ENCODE data around the gene FNDC3B. TPM values are rescaled to one million over a fixed set of nuclear protein-coding genes. Genes with fewer than 3 reads are reported as not detected.

FNDC3B gene
- total and polyA plus RNA-seq, 9 of the 15 experiments (the other 6 are each of a cell fraction or from before 2014, with no cell fraction given) = 7.0 to 35.8 (median 16.2) TPM

- TF ChIP-seq USF2 (CRISPR knock-in tag; IDR thresholded peaks at IDR 0.05) = no peak
- 0 out of 2 replicates have a peak, but pooled peaks have one; percentile 17 for TF ChIP-seq MEF2D (tag; conservative IDR thresholded peaks at IDR 0.05; ENCODE audit: low read depth)
- no peak for TF ChIP-seq ZNF274 (IDR thresholded peaks at IDR 0.05; ENCODE audit: borderline replicate concordance, low read depth, low read length)
- TF ChIP-seq IRF2 (CRISPR knock-in tag; IDR thresholded peaks at IDR 0.05) = no peak
- TF ChIP-seq ZZZ3 (IDR thresholded peaks at IDR 0.05) = no peak
- TF ChIP-seq ATF3 (IDR thresholded peaks at IDR 0.05) = peak; percentile 86
- no peak for TF ChIP-seq ATF3 (CRISPR knock-in tag; conservative IDR thresholded peaks at IDR 0.05)
- no peak for TF ChIP-seq TAF7 (tag; IDR thresholded peaks at IDR 0.05)
- no peak for TF ChIP-seq ZNF224 (CRISPR knock-in tag; IDR thresholded peaks at IDR 0.05)
- TF ChIP-seq RNF2 (IDR thresholded peaks at IDR 0.05) = no peak
- peak; percentile 46 for TF ChIP-seq FOS (IDR thresholded peaks at IDR 0.05; ENCODE audit: extremely low read depth, insufficient read length)
- no peak for TF ChIP-seq ZNF696 (CRISPR knock-in tag; conservative IDR thresholded peaks at IDR 0.05)
Measured at GRCh38 chr3:172307141-172307560, 267.8 kb downstream of the FNDC3B start (continued).
